Neural cell (in vitro differentiated cells): ENCODE results near the gene CHCHD3. TPM values are rescaled to one million over a fixed set of nuclear protein-coding genes. Genes with fewer than 3 reads are reported as not detected.

Experiments used
- H2AFZ ChIP-seq: fragments of 200-600, 300-800 bp; sonication (generic), shearing (Covaris generic); 2 replicates; pipeline ENCODE4 v1.6.0; 2014; ENCODE audit warnings: low read depth, mild to moderate bottlenecking, antibody characterized with exemption, low read length, moderate library complexity
- H3F3A ChIP-seq: fragments of 200-600 bp; shearing (Covaris generic); 2 replicates; pipeline ENCODE4 v1.6.1; 2016; ENCODE audit warnings: mild to moderate bottlenecking, moderate library complexity, mixed read lengths, antibody characterized with exemption, low read length; ENCODE audit not compliant: insufficient read depth, poor library complexity, severe bottlenecking
- H3K27ac ChIP-seq: fragments of 200-600, 300-800 bp; sonication (generic), shearing (Covaris generic); 2 replicates; pipeline ENCODE4 v1.5.1; 2014; ENCODE audit warnings: mild to moderate bottlenecking, low read length, moderate library complexity
- H3K27me3 ChIP-seq: fragments of 300-800, 200-600 bp; sonication (generic), shearing (Covaris generic); 2 replicates; pipeline ENCODE4 v1.6.0; 2014; ENCODE audit warnings: mild to moderate bottlenecking, low read depth, low read length, moderate library complexity; ENCODE audit not compliant: insufficient read depth
- H3K36me3 ChIP-seq: fragments of 300-800, 200-600 bp; sonication (generic), shearing (Covaris generic); 2 replicates; pipeline ENCODE4 v1.5.1; 2014; ENCODE audit warnings: mild to moderate bottlenecking, antibody characterized with exemption, low read length, moderate library complexity; ENCODE audit not compliant: insufficient read depth
- H3K4me2 ChIP-seq: fragments of 300-800, 200-600 bp; sonication (generic), shearing (Covaris generic); 2 replicates; pipeline ENCODE4 v1.6.0; 2014; ENCODE audit warnings: mild to moderate bottlenecking, low read length
- H3K4me3 ChIP-seq: fragments of 300-800, 200-600 bp; sonication (generic), shearing (Covaris generic); 2 replicates; pipeline ENCODE4 v1.5.1; 2014; ENCODE audit warnings: mild to moderate bottlenecking, low read length, moderate library complexity
- H3K79me2 ChIP-seq: fragments of 200-600 bp; shearing (Covaris generic); replicated peaks from 2 replicates; pipeline ENCODE4 v1.6.0; 2014; ENCODE audit warnings: mild to moderate bottlenecking, low read length, moderate library complexity; ENCODE audit not compliant: insufficient read depth
- H3K9ac ChIP-seq: fragments of 300-800, 200-600 bp; sonication (generic), shearing (Covaris generic); 2 replicates; pipeline ENCODE4 v1.6.1; 2016; ENCODE audit warnings: mild to moderate bottlenecking, low read length, mixed read lengths
- H3K9me2 ChIP-seq: fragments of 200-600 bp; shearing (Covaris generic); 2 replicates; pipeline ENCODE4 v1.6.1; 2016; ENCODE audit warnings: mild to moderate bottlenecking, low read length, mixed read lengths; ENCODE audit not compliant: insufficient read depth
- H3K9me3 ChIP-seq: fragments of 200-600, 300-800 bp; sonication (generic), shearing (Covaris generic); 2 replicates; pipeline ENCODE4 v1.6.1; 2016; ENCODE audit warnings: mild to moderate bottlenecking, mixed run types, low read length, moderate library complexity, mixed read lengths
- H4K20me1 ChIP-seq: fragments of 200-600 bp; shearing (Covaris generic); 2 replicates; pipeline ENCODE4 v1.6.1; 2016; ENCODE audit warnings: mild to moderate bottlenecking, mixed run types; ENCODE audit not compliant: insufficient read depth
- CTCF ChIP-seq: fragments of 450-650 bp; IDR thresholded peaks from 2 replicates; pipeline ENCODE4 v1.5.1; 2014; ENCODE audit warnings: antibody characterized with exemption, mild to moderate bottlenecking, moderate library complexity; ENCODE audit not compliant: poor library complexity, severe bottlenecking
- EP300 ChIP-seq: fragments of 450-650 bp; conservative IDR thresholded peaks from 2 replicates; pipeline ENCODE4 v1.6.1; 2014; ENCODE audit warnings: antibody characterized with exemption, mild to moderate bottlenecking, moderate library complexity; ENCODE audit not compliant: poor library complexity, severe bottlenecking
- EZH2 ChIP-seq: fragments of 200-600, 300-800 bp; shearing (Covaris generic), sonication (generic); IDR thresholded peaks from 2 replicates; pipeline ENCODE4 v1.6.1; 2014; ENCODE audit warnings: antibody characterized with exemption, low read length, borderline replicate concordance, mild to moderate bottlenecking; ENCODE audit not compliant: insufficient read depth, poor library complexity, severe bottlenecking
- MXI1 ChIP-seq: fragments of 450-650 bp; conservative IDR thresholded peaks from 2 replicates; pipeline ENCODE4 v1.6.1; 2014; ENCODE audit warnings: antibody characterized with exemption, mild to moderate bottlenecking; ENCODE audit not compliant: poor library complexity, severe bottlenecking
- POLR2AphosphoS5 ChIP-seq: IDR thresholded peaks from 2 replicates; pipeline ENCODE4 v1.6.1; 2012
- RAD21 ChIP-seq: fragments of 450-650 bp; conservative IDR thresholded peaks from 2 replicates; pipeline ENCODE4 v1.6.1; 2014; ENCODE audit warnings: antibody characterized with exemption, mild to moderate bottlenecking, moderate library complexity
- REST ChIP-seq: IDR thresholded peaks from 2 replicates; pipeline ENCODE4 v1.6.1; 2012; ENCODE audit warnings: borderline replicate concordance
- SMC3 ChIP-seq: fragments of 450-650 bp; conservative IDR thresholded peaks from 2 replicates; pipeline ENCODE4 v1.6.1; 2014; ENCODE audit warnings: antibody characterized with exemption, mild to moderate bottlenecking, moderate library complexity; ENCODE audit not compliant: poor library complexity
- TAF1 ChIP-seq: IDR thresholded peaks from 2 replicates; pipeline ENCODE4 v1.6.1; 2012; ENCODE audit warnings: low read depth
- polyA plus RNA-seq: library from polyadenylated mRNA; depleted of rRNA; stranded (reverse); fragments of >200 nt; gene quantifications from 2 replicates; pipeline ENCODE4 v1.2.3, GENCODE V29; 2014

CHCHD3 gene
- polyA plus RNA-seq, 1 donor from 2014 or later: 89.9 TPM

GRCh38 chr7:132858251-132858650 lies 223.6 kb downstream of the CHCHD3 start:
- Histone ChIP-seq H3K27me3 (no peaks in the 10 kb centered on the region), H3K9ac (no peak overlapping the region), H3K9me3 (peaks cover 1% of the 10 kb centered on the region), H3K27ac (no peak overlapping the region), H2AFZ (no peak overlapping the region), H3K4me3 (no peak overlapping the region), H4K20me1 (no peaks in the 10 kb centered on the region), H3K9me2 (no peaks in the 10 kb centered on the region), H3K79me2 (no peaks in the 10 kb centered on the region), H3K36me3 (no peaks in the 10 kb centered on the region), H3K4me2 (no peak overlapping the region), H3F3A (no peaks in the 10 kb centered on the region)
- TF ChIP-seq CTCF: no peak
- no peak for TF ChIP-seq RAD21
- no peak for TF ChIP-seq TAF1
- no peak for TF ChIP-seq SMC3
- TF ChIP-seq EZH2: no peak
- TF ChIP-seq EP300: no peak
- no peak for TF ChIP-seq REST
- TF ChIP-seq POLR2AphosphoS5: no peak
- TF ChIP-seq MXI1: no peak

- Histone ChIP-seq H3K27ac (no peak overlapping the region), H3F3A (no peaks in the 10 kb centered on the region), H3K9me2 (no peaks in the 10 kb centered on the region), H3K36me3 (no peaks in the 10 kb centered on the region), H3K9me3 (no peaks in the 10 kb centered on the region), H3K9ac (no peak overlapping the region), H2AFZ (no peak overlapping the region), H3K4me2 (no peak overlapping the region), H3K4me3 (no peak overlapping the region), H3K27me3 (no peaks in the 10 kb centered on the region), H4K20me1 (no peaks in the 10 kb centered on the region), H3K79me2 (no peaks in the 10 kb centered on the region)
- TF ChIP-seq CTCF: no peak
- no peak for TF ChIP-seq POLR2AphosphoS5
- no peak for TF ChIP-seq SMC3
- TF ChIP-seq EP300: no peak
- TF ChIP-seq TAF1: no peak
- TF ChIP-seq EZH2: no peak
- TF ChIP-seq MXI1: no peak
- no peak for TF ChIP-seq RAD21
- no peak for TF ChIP-seq REST
Observed at GRCh38 chr7:132857703-132858102, 224.2 kb downstream of the CHCHD3 start.
